Vagina (tissue), 2 donors: ENCODE results near the gene C12orf76.

Experiments
- CTCF ChIP-seq, 3 experiments: fragments of 450-650 bp in 2 of 3; fragments of 200-600 bp in 1 of 3; sonication (generic) in 1 of 3; IDR thresholded peaks; one replicate each; pipeline ENCODE4 v1.5.1; 2017 to 2019; ENCODE audit warnings: antibody characterized with exemption in 3 of 3, mild to moderate bottlenecking in 2 of 3, moderate library complexity in 2 of 3
- POLR2A ChIP-seq, 2 donors: fragments of 450-650 bp; IDR thresholded peaks; one replicate each; pipeline ENCODE4 v1.6.1; 2017; ENCODE audit warnings: antibody characterized with exemption in 2 of 2, mild to moderate bottlenecking in 2 of 2, moderate library complexity in 2 of 2

GRCh38 chr12:110010853-110011723 lies 37.2 kb downstream of the C12orf76 start:
- TF ChIP-seq POLR2A (IDR thresholded peaks at IDR 0.05) (no peak), CTCF (IDR thresholded peaks at IDR 0.05) (no peak)
